ENCODE results near the gene CHST5.
"Not testable (repeated sequence)": the region's sequence is repeated elsewhere in the genome, so short reads cannot be mapped to it uniquely, and the experiment has no call there.

CHST5 gene

GRCh38 chr16:75502916-75503605, 32.8 kb downstream of the CHST5 start:
- no peak for DNase-seq

GRCh38 chr16:75501820-75502219, 34.1 kb downstream of the CHST5 start:
- DNase-seq, result not testable (repeated sequence)

- no peak for DNase-seq
These were observed 34.5 kb downstream of the CHST5 start for GRCh38 chr16:75501359-75501758.

GRCh38 chr16:75498605-75499322, 37.1 kb downstream of the CHST5 start:
- not testable (repeated sequence) for DNase-seq

GRCh38 chr16:75497558-75497957, 38.4 kb downstream of the CHST5 start:
- no peak for DNase-seq

GRCh38 chr16:75495076-75495674, 40.7 kb downstream of the CHST5 start, which contains the start of gene CHST6:
CHST6 (minus strand) TSS chr16:75495441; CDS start chr16:75479828, 15,613 bp downstream.
- peak; percentile 35 for DNase-seq

GRCh38 chr16:75494661-75495075, 41.2 kb downstream of the CHST5 start:
- no peak for DNase-seq

GRCh38 chr16:75494184-75494583, 41.7 kb downstream of the CHST5 start:
- no peak for DNase-seq

- DNase-seq, result no peak
These were observed 44.0 kb downstream of the CHST5 start for GRCh38 chr16:75491876-75492275.

- DNase-seq, result no peak
These were observed 47.6 kb downstream of the CHST5 start for GRCh38 chr16:75488322-75488721.

GRCh38 chr16:75486676-75487313, 49.1 kb downstream of the CHST5 start:
- DNase-seq, result no peak

GRCh38 chr16:75486014-75486675, 49.8 kb downstream of the CHST5 start:
- DNase-seq, result no peak

- no peak for DNase-seq
These were observed 50.5 kb downstream of the CHST5 start for GRCh38 chr16:75485230-75486013.

- DNase-seq, result no peak
These were observed 52.7 kb downstream of the CHST5 start for GRCh38 chr16:75483222-75483621.

- DNase-seq, result no peak
These were observed 53.3 kb downstream of the CHST5 start for GRCh38 chr16:75482434-75483205.

GRCh38 chr16:75481475-75481874, 54.4 kb downstream of the CHST5 start:
- no peak for DNase-seq

- no peak for DNase-seq
These were observed 56.4 kb downstream of the CHST5 start for GRCh38 chr16:75479421-75479990.
